Karpas-422 (cell line): ENCODE data around the gene THOC2. TPM values are rescaled to one million over a fixed set of nuclear protein-coding genes. Genes with fewer than 3 reads are reported as not detected.
A peak's percentile ranks its signal among the peaks of the same experiment; 100 is the strongest.
"Not testable (repeated sequence)": the region's sequence is repeated elsewhere in the genome, so short reads cannot be mapped to it uniquely, and the experiment has no call there.

Experiments used
- DNase-seq: peaks from one replicate; pipeline ENCODE4 v3.0.0-alpha.2; 2015
- H2AFZ ChIP-seq: fragments of 200-600 bp; sonication (generic); 2 replicates; pipeline ENCODE4 v1.6.1; 2014; ENCODE audit warnings: antibody characterized with exemption, low read length, mixed read lengths
- H3K27ac ChIP-seq: fragments of 200-600 bp; sonication (generic); 2 replicates; pipeline ENCODE4 v1.5.1; 2014; ENCODE audit warnings: mild to moderate bottlenecking, low read length, moderate library complexity
- H3K27me3 ChIP-seq: fragments of 200-600 bp; sonication (generic); 2 replicates; pipeline ENCODE4 v1.6.1; 2014; ENCODE audit warnings: low read length, mixed read lengths
- H3K36me3 ChIP-seq: fragments of 200-600 bp; sonication (generic); 2 replicates; pipeline ENCODE4 v1.6.1; 2014; ENCODE audit warnings: low read length, mixed read lengths; ENCODE audit not compliant: insufficient read depth
- H3K4me1 ChIP-seq: fragments of 200-600 bp; sonication (generic); 2 replicates; pipeline ENCODE4 v1.6.1; 2014; ENCODE audit warnings: mild to moderate bottlenecking, low read length, mixed read lengths
- H3K4me2 ChIP-seq: fragments of 200-600 bp; sonication (generic); 2 replicates; pipeline ENCODE4 v1.6.1; 2014; ENCODE audit warnings: low read length, low read depth, mild to moderate bottlenecking; ENCODE audit not compliant: poor library complexity, severe bottlenecking
- H3K4me3 ChIP-seq: fragments of 200-600 bp; sonication (generic); 2 replicates; pipeline ENCODE4 v1.5.1; 2014; ENCODE audit warnings: mild to moderate bottlenecking, antibody characterized with exemption, low read length, mixed read lengths
- H3K79me2 ChIP-seq: fragments of 200-600 bp; sonication (generic); 2 replicates; pipeline ENCODE4 v1.6.1; 2014; ENCODE audit warnings: mild to moderate bottlenecking, low read length, mixed read lengths
- H3K9ac ChIP-seq: fragments of 200-600 bp; sonication (generic); 2 replicates; pipeline ENCODE4 v1.6.0; 2014; ENCODE audit warnings: low read length
- H3K9me2 ChIP-seq: fragments of 200-600 bp; sonication (generic), shearing (Covaris generic); replicated peaks from 2 replicates; pipeline ENCODE4 v1.6.0; 2014; ENCODE audit warnings: mild to moderate bottlenecking, low read length, moderate library complexity; ENCODE audit not compliant: insufficient read depth
- H3K9me3 ChIP-seq: fragments of 300-700, 200-600 bp; sonication (generic); 2 replicates; pipeline ENCODE4 v1.6.1; 2014; ENCODE audit warnings: low read length, mixed read lengths
- H4K20me1 ChIP-seq: fragments of 200-600 bp; sonication (generic); 2 replicates; pipeline ENCODE4 v1.6.1; 2014; ENCODE audit warnings: mild to moderate bottlenecking, antibody characterized with exemption, low read length, low read depth; ENCODE audit not compliant: insufficient read depth
- total RNA-seq: library from RNA; depleted of rRNA; stranded (reverse); fragments of >200 nt; shearing (Covaris generic); gene quantifications from 2 replicates; pipeline ENCODE4 v1.2.3, GENCODE V29; 2014; ENCODE audit warnings: low replicate concordance

The THOC2 gene
- total RNA-seq, 1 experiment from 2014 or later = 136 TPM

DNA sequence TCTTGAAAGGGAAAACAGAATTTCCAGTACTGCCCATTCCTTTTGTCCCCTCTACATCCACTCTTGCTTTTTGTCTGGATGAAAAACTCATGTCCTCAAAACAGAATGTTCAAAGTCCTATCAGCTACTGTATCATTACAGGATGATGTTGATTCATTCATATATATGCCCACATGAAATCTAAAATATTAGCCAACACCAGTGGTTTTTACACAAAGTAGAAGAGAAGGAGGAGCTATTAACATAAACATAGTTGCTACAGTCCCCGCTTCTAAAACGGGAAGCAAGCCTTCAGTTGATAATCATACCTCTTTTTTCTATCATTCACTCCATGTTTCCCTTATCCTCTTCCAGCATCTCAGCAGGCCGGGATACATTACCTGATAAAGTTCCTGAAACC is 7.7 kb upstream of the THOC2 start:
- Histone ChIP-seq H3K36me3 (no peaks in the 10 kb centered on the region), H3K27me3 (no peaks in the 10 kb centered on the region), H3K9ac (no peak overlapping the region), H3K9me3 (no peaks in the 10 kb centered on the region; the same call in 1 of the 2 replicates), H3K4me1 (no peaks in the 10 kb centered on the region), H3K27ac (no peak overlapping the region), H4K20me1 (no peaks in the 10 kb centered on the region), H3K79me2 (no peaks in the 10 kb centered on the region), H3K4me2 (no peak overlapping the region), H3K4me3 (no peak overlapping the region), H2AFZ (no peak overlapping the region), H3K9me2 (no peaks in the 10 kb centered on the region)
- DNase-seq = no peak

GRCh38 chrX:123740006-123740405 is 7.2 kb upstream of the THOC2 start:
- no peak for DNase-seq
- H3K27ac ChIP-seq = no peak overlapping the region
- no peaks in the 10 kb centered on the region; the same call in 1 of the 2 replicates for H3K9me3 ChIP-seq
- no peak overlapping the region for H3K4me2 ChIP-seq
- H3K9ac ChIP-seq = no peak overlapping the region
- no peaks in the 10 kb centered on the region for H3K9me2 ChIP-seq
- H2AFZ ChIP-seq = no peak overlapping the region
- no peaks in the 10 kb centered on the region for H4K20me1 ChIP-seq
- no peak overlapping the region for H3K4me3 ChIP-seq
- H3K79me2 ChIP-seq = no peaks in the 10 kb centered on the region
- no peaks in the 10 kb centered on the region for H3K36me3 ChIP-seq
- H3K27me3 ChIP-seq = no peaks in the 10 kb centered on the region
- H3K4me1 ChIP-seq = no peaks in the 10 kb centered on the region

DNA sequence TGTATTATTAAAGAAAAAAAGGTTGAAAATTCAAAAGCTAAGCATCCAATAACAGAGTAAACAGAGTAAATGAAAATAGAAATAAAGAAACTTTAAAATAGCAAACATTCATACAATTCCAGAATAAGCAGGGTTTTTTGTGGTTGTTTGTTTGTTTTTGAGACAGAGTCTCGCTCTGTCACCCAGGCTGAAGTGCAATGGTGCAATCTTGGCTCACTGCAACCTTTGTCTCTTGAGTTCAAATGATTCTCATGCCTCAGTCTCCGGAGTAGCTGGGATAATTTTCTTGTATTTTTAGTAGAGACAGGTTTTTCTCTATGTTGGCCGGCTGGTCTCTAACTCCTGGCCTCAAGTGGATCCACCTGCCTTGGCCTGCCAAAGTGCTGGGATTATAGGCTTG is 6.6 kb upstream of the THOC2 start:
- no peak for DNase-seq
- Histone ChIP-seq H3K4me1 (no peaks in the 10 kb centered on the region), H3K4me2 (no peak overlapping the region), H3K9me2 (no peaks in the 10 kb centered on the region), H3K9me3 (no peaks in the 10 kb centered on the region; the same call in 1 of the 2 replicates), H2AFZ (no peak overlapping the region), H3K36me3 (no peaks in the 10 kb centered on the region), H3K9ac (no peak overlapping the region), H4K20me1 (no peaks in the 10 kb centered on the region), H3K27me3 (no peaks in the 10 kb centered on the region), H3K4me3 (no peak overlapping the region), H3K27ac (no peak overlapping the region), H3K79me2 (no peaks in the 10 kb centered on the region)

DNA sequence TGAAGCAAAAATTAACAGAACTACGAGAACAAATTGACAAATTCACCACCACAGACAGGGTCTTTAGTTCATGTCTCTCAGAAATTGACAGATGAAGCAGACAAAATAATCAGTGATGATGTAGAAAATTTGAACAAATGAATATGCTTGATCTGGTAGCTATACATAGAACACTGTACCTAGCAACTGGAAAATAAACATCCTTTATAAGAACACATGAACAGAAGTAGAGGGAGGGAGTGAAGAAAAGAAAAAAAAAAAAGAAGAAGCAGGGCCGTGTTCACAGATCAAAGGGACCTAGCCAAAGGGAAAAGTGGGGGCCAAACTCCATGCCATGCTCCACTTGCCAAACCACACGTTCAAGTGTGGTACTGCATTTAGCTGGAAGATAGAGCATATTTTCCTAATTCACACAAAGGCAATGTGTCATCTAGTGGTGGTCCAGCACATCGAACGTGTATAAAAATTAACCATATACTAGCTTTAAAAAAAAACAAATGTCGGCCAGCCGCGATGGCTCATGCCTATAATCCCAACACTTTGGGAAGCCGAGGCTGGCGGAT is 5.6 kb upstream of the THOC2 start:
- Histone ChIP-seq H4K20me1 (no peaks in the 10 kb centered on the region), H3K27ac (no peak overlapping the region), H3K4me3 (no peak overlapping the region), H3K9ac (no peak overlapping the region), H3K27me3 (no peaks in the 10 kb centered on the region), H3K36me3 (no peaks in the 10 kb centered on the region), H2AFZ (no peak overlapping the region), H3K4me1 (no peaks in the 10 kb centered on the region), H3K9me2 (no peaks in the 10 kb centered on the region), H3K9me3 (no peaks in the 10 kb centered on the region; the same call in 1 of the 2 replicates), H3K79me2 (no peaks in the 10 kb centered on the region), H3K4me2 (no peak overlapping the region)
- no peak for DNase-seq

GRCh38 chrX:123736333-123736921 is 3.6 kb upstream of the THOC2 start:
- no peak overlapping the region for H2AFZ ChIP-seq
- H3K9ac ChIP-seq = no peak overlapping the region
- H3K27ac ChIP-seq = no peak overlapping the region
- H3K4me2 ChIP-seq = no peak overlapping the region
- peaks cover 5% of the 10 kb centered on the region; the same call in 1 of the 2 replicates for H4K20me1 ChIP-seq
- no peaks in the 10 kb centered on the region for H3K9me2 ChIP-seq
- H3K9me3 ChIP-seq = no peaks in the 10 kb centered on the region; the same call in 1 of the 2 replicates
- no peak overlapping the region for H3K4me3 ChIP-seq
- no peak for DNase-seq
- peaks cover 6% of the 10 kb centered on the region for H3K4me1 ChIP-seq
- H3K79me2 ChIP-seq = peaks cover 18% of the 10 kb centered on the region
- H3K36me3 ChIP-seq = no peaks in the 10 kb centered on the region
- no peaks in the 10 kb centered on the region for H3K27me3 ChIP-seq

DNA sequence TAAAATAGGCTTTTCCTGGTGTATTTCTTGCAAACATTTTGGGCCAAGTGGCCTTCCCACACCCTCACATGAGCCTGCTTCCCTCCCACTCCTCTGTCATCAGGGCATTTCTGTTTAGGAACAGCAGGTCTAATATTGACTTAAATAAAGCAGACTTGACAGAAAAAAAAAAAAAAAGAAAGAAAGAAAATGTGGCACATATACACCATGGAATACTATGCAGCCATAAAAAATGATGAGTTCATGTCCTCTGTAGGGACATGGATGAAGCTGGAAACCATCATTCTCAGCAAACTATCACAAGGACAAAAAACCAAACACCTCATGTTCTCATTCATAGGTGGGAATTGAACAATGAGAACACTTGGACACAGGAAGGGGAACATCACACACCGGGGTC is 2.3 kb upstream of the THOC2 start:
- H4K20me1 ChIP-seq, H3K36me3 ChIP-seq, H3K27ac ChIP-seq, H2AFZ ChIP-seq, H3K27me3 ChIP-seq, H3K9me2 ChIP-seq, H3K9ac ChIP-seq, H3K9me3 ChIP-seq, DNase-seq, H3K4me3 ChIP-seq, H3K4me2 ChIP-seq: not testable (repeated sequence)
- H3K4me1 ChIP-seq = peaks cover 19% of the 10 kb centered on the region
- peaks cover 31% of the 10 kb centered on the region for H3K79me2 ChIP-seq

GRCh38 chrX:123734079-123734478 is 1.2 kb upstream of the THOC2 start:
- not testable (repeated sequence) for DNase-seq, H3K9me2 ChIP-seq, H3K9ac ChIP-seq, H3K27me3 ChIP-seq, H3K4me2 ChIP-seq, H2AFZ ChIP-seq, H3K27ac ChIP-seq, H3K9me3 ChIP-seq, H4K20me1 ChIP-seq, H3K36me3 ChIP-seq, H3K4me3 ChIP-seq
- Histone ChIP-seq H3K79me2 (peaks cover 42% of the 10 kb centered on the region), H3K4me1 (peaks cover 26% of the 10 kb centered on the region)

- peak overlapping the region; percentile 51; the same call in 1 of the 2 replicates for H3K27ac ChIP-seq
- peak overlapping the region; percentile 90 for H3K4me3 ChIP-seq
- no peak for DNase-seq
- H4K20me1 ChIP-seq = peaks cover 5% of the 10 kb centered on the region; the same call in 1 of the 2 replicates
- H2AFZ ChIP-seq = no peak overlapping the region
- peaks cover 7% of the 10 kb centered on the region for H3K36me3 ChIP-seq
- H3K9me3 ChIP-seq = no peaks in the 10 kb centered on the region
- peaks cover 61% of the 10 kb centered on the region for H3K79me2 ChIP-seq
- peak overlapping the region; percentile 90 for H3K9ac ChIP-seq
- no peaks in the 10 kb centered on the region for H3K9me2 ChIP-seq
- peaks cover 30% of the 10 kb centered on the region for H3K4me1 ChIP-seq
- H3K4me2 ChIP-seq = peak overlapping the region; percentile 70
- no peaks in the 10 kb centered on the region for H3K27me3 ChIP-seq
Measured at GRCh38 chrX:123731987-123732669, 724 bp downstream of the THOC2 start.
